HepG2 (cell line): Measurements from ENCODE around the gene GPBAR1. TPM values are rescaled to one million over a fixed set of nuclear protein-coding genes. Genes with fewer than 3 reads are reported as not detected.

Experiments
- ATF3 ChIP-seq: sonication (generic); formaldehyde crosslinking; IDR thresholded peaks from 2 replicates; pipeline ENCODE4 v1.4.0; 2020; ENCODE audit warnings: missing genetic modification reagents
- DBP ChIP-seq: sonication (generic); formaldehyde crosslinking; IDR thresholded peaks from 2 replicates; pipeline ENCODE4 v1.4.0; 2020; ENCODE audit warnings: missing genetic modification reagents; ENCODE audit errors: not compliant biosample characterization
- DPF2 ChIP-seq: sonication (generic); formaldehyde crosslinking; IDR thresholded peaks from 2 replicates; pipeline ENCODE4 v1.4.0; 2020; ENCODE audit warnings: mild to moderate bottlenecking, low read depth, missing genetic modification reagents, borderline replicate concordance
- HES4 ChIP-seq: sonication (generic); formaldehyde crosslinking; IDR thresholded peaks from 2 replicates; pipeline ENCODE4 v1.9.0; 2021; ENCODE audit warnings: mild to moderate bottlenecking, missing genetic modification reagents, borderline replicate concordance
- JDP2 ChIP-seq: sonication (generic); formaldehyde crosslinking; IDR thresholded peaks from 2 replicates; pipeline ENCODE4 v1.8.1; 2022; ENCODE audit warnings: missing genetic modification reagents, borderline replicate concordance
- NCOA2 ChIP-seq: sonication (generic); formaldehyde crosslinking; IDR thresholded peaks from 2 replicates; pipeline ENCODE4 v1.8.0; 2022; ENCODE audit warnings: inconsistent platforms
- NR1H2 ChIP-seq: sonication (generic); formaldehyde crosslinking; IDR thresholded peaks from 2 replicates; pipeline ENCODE4 v1.8.1; 2022; ENCODE audit warnings: low read depth, missing genetic modification reagents, borderline replicate concordance
- POGK ChIP-seq: sonication (generic); formaldehyde crosslinking; conservative IDR thresholded peaks from 2 replicates; pipeline ENCODE4 v1.8.0; 2022; ENCODE audit warnings: mild to moderate bottlenecking, moderate library complexity, missing genetic modification reagents
- PREB ChIP-seq: sonication (generic); formaldehyde crosslinking; IDR thresholded peaks from 2 replicates; pipeline ENCODE4 v1.4.0; 2020; ENCODE audit warnings: missing genetic modification reagents
- RBM39 ChIP-seq: fragments of 200-400 bp; formaldehyde crosslinking; IDR thresholded peaks from one replicate; pipeline ENCODE4 v1.6.1; 2018; ENCODE audit warnings: antibody characterized with exemption, mild to moderate bottlenecking, low read depth, low read length; ENCODE audit not compliant: poor library complexity, severe bottlenecking
- RFX3 ChIP-seq: IDR thresholded peaks from 2 replicates; pipeline ENCODE4 v1.6.1; 2016; ENCODE audit warnings: missing biosample characterization, missing genetic modification reagents
- SMYD3 ChIP-seq: sonication (generic); formaldehyde crosslinking; IDR thresholded peaks from 2 replicates; pipeline ENCODE4 v1.8.1; 2023; ENCODE audit warnings: mild to moderate bottlenecking, missing genetic modification reagents
- SOX13 ChIP-seq, 3 experiments: fragments of 450-650 bp in 1 of 3; sonication (generic) in 1 of 3; formaldehyde crosslinking in 1 of 3; IDR thresholded peaks in 2 of 3; conservative IDR thresholded peaks in 1 of 3; 2 replicates each; pipeline versions ENCODE4 v1.5.0 to v1.6.1; 2016 to 2020; ENCODE audit warnings: antibody characterized with exemption in 1 of 3, mild to moderate bottlenecking in 1 of 3, missing compliant biosample characterization in 1 of 3, missing genetic modification reagents in 1 of 3, moderate library complexity in 1 of 3
- SP4 ChIP-seq: sonication (generic); formaldehyde crosslinking; IDR thresholded peaks from 2 replicates; pipeline ENCODE4 v1.8.1; 2023; ENCODE audit warnings: mild to moderate bottlenecking, missing genetic modification reagents
- TOE1 ChIP-seq: sonication (generic); formaldehyde crosslinking; IDR thresholded peaks from 2 replicates; pipeline ENCODE4 v1.4.0; 2020; ENCODE audit warnings: mild to moderate bottlenecking, missing genetic modification reagents
- ZFAT ChIP-seq: sonication (generic); formaldehyde crosslinking; conservative IDR thresholded peaks from 2 replicates; pipeline ENCODE4 v1.8.1; 2023; ENCODE audit warnings: missing genetic modification reagents, inconsistent platforms
- ZNF292 ChIP-seq: sonication (generic); formaldehyde crosslinking; IDR thresholded peaks from 2 replicates; pipeline ENCODE4 v1.8.1; 2022; ENCODE audit warnings: mild to moderate bottlenecking, low read depth, missing genetic modification reagents, borderline replicate concordance
- ZNF333 ChIP-seq: sonication (generic); formaldehyde crosslinking; IDR thresholded peaks from 2 replicates; pipeline ENCODE4 v1.4.0; 2020; ENCODE audit warnings: mild to moderate bottlenecking, missing genetic modification reagents, borderline replicate concordance
- ZNF335 ChIP-seq: sonication (generic); formaldehyde crosslinking; IDR thresholded peaks from 2 replicates; pipeline ENCODE4 v1.4.0; 2020; ENCODE audit warnings: missing genetic modification reagents
- ZNF430 ChIP-seq: sonication (generic); formaldehyde crosslinking; IDR thresholded peaks from 2 replicates; pipeline ENCODE4 v1.9.0; 2021; ENCODE audit warnings: mild to moderate bottlenecking, missing genetic modification reagents
- ZNF451 ChIP-seq: sonication (generic); formaldehyde crosslinking; IDR thresholded peaks from 2 replicates; pipeline ENCODE4 v1.5.0; 2020; ENCODE audit warnings: mild to moderate bottlenecking, missing genetic modification reagents
- ZNF460 ChIP-seq: sonication (generic); formaldehyde crosslinking; IDR thresholded peaks from 2 replicates; pipeline ENCODE4 v1.5.1; 2020; ENCODE audit warnings: missing genetic modification reagents, mild to moderate bottlenecking, borderline replicate concordance
- ZNF550 ChIP-seq: sonication (generic); formaldehyde crosslinking; IDR thresholded peaks from 2 replicates; pipeline ENCODE4 v1.4.0; 2020; ENCODE audit warnings: mild to moderate bottlenecking, missing genetic modification reagents, borderline replicate concordance
- ZNF570 ChIP-seq: sonication (generic); formaldehyde crosslinking; IDR thresholded peaks from 2 replicates; pipeline ENCODE4 v1.4.0; 2020; ENCODE audit warnings: mild to moderate bottlenecking, missing genetic modification reagents, borderline replicate concordance
- ZNF589 ChIP-seq: sonication (generic); formaldehyde crosslinking; conservative IDR thresholded peaks from 2 replicates; pipeline ENCODE4 v1.8.0; 2022; ENCODE audit warnings: mild to moderate bottlenecking, moderate library complexity, missing genetic modification reagents
- ZNF678 ChIP-seq: sonication (generic); formaldehyde crosslinking; IDR thresholded peaks from 2 replicates; pipeline ENCODE4 v1.4.0; 2020; ENCODE audit warnings: mild to moderate bottlenecking, missing genetic modification reagents
- ZNF746 ChIP-seq: sonication (generic); formaldehyde crosslinking; IDR thresholded peaks from 2 replicates; pipeline ENCODE4 v1.8.0; 2022; ENCODE audit warnings: mild to moderate bottlenecking, missing genetic modification reagents
- polyA plus RNA-seq, 8 experiments: library from polyadenylated mRNA; depleted of rRNA in 3 of 8; stranded (reverse) in 7 of 8; unstranded in 1 of 8; fragments of >200 nt; fragmentation: Illumina TruSeq in 4 of 8; extraction: Trizol in 4 of 8; gene quantifications; 2 replicates each; pipeline versions ENCODE4 v1.2.1 to v1.2.3, GENCODE V29; 2011 to 2016; ENCODE audit warnings: low read depth in 4 of 8, missing spikeins in 1 of 8, mixed read lengths in 1 of 8; ENCODE audit not compliant: insufficient read depth in 1 of 8
- total RNA-seq, 5 experiments: library from RNA; depleted of rRNA; stranded (reverse); fragments of >200 nt; fragmentation: Illumina TruSeq; extraction: Trizol; gene quantifications; 2 replicates each; pipeline ENCODE4 v1.2.3, GENCODE V29; 2016; ENCODE audit warnings: low read depth in 1 of 5

The GPBAR1 gene
- total and polyA plus RNA-seq, 2 of the 13 experiments (the other 11 are each of a cell fraction or from before 2014, with no cell fraction given), result 0.05 to 0.09 TPM

GRCh38 chr2:218301176-218301819 lies 40.5 kb downstream of the GPBAR1 start (continued):
- no peak for TF ChIP-seq DBP (CRISPR knock-in tag)
- TF ChIP-seq ZNF589 (CRISPR knock-in tag), result no peak
- TF ChIP-seq RBM39, result no peak
- TF ChIP-seq ZNF292 (CRISPR knock-in tag), result peak; percentile 56; the same call in 1 of the 2 replicates
- no peak for TF ChIP-seq HES4 (CRISPR knock-in tag)
- no peak for TF ChIP-seq NR1H2
- no peak for TF ChIP-seq ZNF451 (CRISPR knock-in tag)
- no peak for TF ChIP-seq ZNF460 (CRISPR knock-in tag)
- TF ChIP-seq ZNF333 (CRISPR knock-in tag), result no peak
- TF ChIP-seq JDP2 (CRISPR knock-in tag), result no peak
- no peak for TF ChIP-seq ZNF550 (CRISPR knock-in tag)
- no peak; the same call in 1 of the 2 replicates for TF ChIP-seq NCOA2
- TF ChIP-seq POGK (CRISPR knock-in tag), result peak; percentile 60; the same call in 1 of the 2 replicates
- TF ChIP-seq DPF2 (CRISPR knock-in tag), result no peak
- no peak for TF ChIP-seq ZNF746 (CRISPR knock-in tag)
- no peak for TF ChIP-seq ZNF430
- no peak for TF ChIP-seq ZNF678 (CRISPR knock-in tag)
- no peak for TF ChIP-seq SMYD3 (CRISPR knock-in tag)
- no peak for TF ChIP-seq RFX3
- TF ChIP-seq TOE1 (CRISPR knock-in tag), result peak; percentile 89
- peak; percentile 53; the same call in 1 of the 2 replicates for TF ChIP-seq ZNF335 (CRISPR knock-in tag)
- no peak for TF ChIP-seq SOX13 (IDR thresholded peaks at IDR 0.05)
- TF ChIP-seq SOX13 (CRISPR knock-in tag; conservative IDR thresholded peaks at IDR 0.05 in 1 of 2, IDR thresholded peaks at IDR 0.05 in 1 of 2), result peak in 1 of 2 experiments; percentile 50; a peak in 1 of 4 replicates
- no peak for TF ChIP-seq SP4 (CRISPR knock-in tag)
- TF ChIP-seq ZFAT (CRISPR knock-in tag), result no peak
- TF ChIP-seq ATF3 (CRISPR knock-in tag), result no peak
- TF ChIP-seq PREB, result no peak
- no peak for TF ChIP-seq ZNF570 (CRISPR knock-in tag)
